AG09309 (cell line): ENCODE results near the gene BAIAP2.

Source experiments
- DNase-seq: peaks from one replicate; pipeline ENCODE4 v3.0.0-alpha.2; 2010; ENCODE audit warnings: low read depth
- H3K4me3 ChIP-seq: 2 replicates; pipeline ENCODE4 v1.5.1; 2011; ENCODE audit warnings: mild to moderate bottlenecking, low read depth, low read length, moderate library complexity; ENCODE audit not compliant: control insufficient read depth
- TF ChIP-seq, protein P1 (sequence below): IDR thresholded peaks from 2 replicates; pipeline ENCODE4 v1.5.1; 2011; ENCODE audit warnings: mild to moderate bottlenecking, low read depth, low read length, inconsistent platforms; ENCODE audit not compliant: insufficient read depth, control insufficient read depth; ENCODE audit errors: missing control alignments

BAIAP2 gene

GRCh38 chr17:81156866-81157805 lies 122.2 kb downstream of the BAIAP2 start:
- H3K4me3 ChIP-seq = no peak overlapping the region
- TF ChIP-seq, protein P1, sequence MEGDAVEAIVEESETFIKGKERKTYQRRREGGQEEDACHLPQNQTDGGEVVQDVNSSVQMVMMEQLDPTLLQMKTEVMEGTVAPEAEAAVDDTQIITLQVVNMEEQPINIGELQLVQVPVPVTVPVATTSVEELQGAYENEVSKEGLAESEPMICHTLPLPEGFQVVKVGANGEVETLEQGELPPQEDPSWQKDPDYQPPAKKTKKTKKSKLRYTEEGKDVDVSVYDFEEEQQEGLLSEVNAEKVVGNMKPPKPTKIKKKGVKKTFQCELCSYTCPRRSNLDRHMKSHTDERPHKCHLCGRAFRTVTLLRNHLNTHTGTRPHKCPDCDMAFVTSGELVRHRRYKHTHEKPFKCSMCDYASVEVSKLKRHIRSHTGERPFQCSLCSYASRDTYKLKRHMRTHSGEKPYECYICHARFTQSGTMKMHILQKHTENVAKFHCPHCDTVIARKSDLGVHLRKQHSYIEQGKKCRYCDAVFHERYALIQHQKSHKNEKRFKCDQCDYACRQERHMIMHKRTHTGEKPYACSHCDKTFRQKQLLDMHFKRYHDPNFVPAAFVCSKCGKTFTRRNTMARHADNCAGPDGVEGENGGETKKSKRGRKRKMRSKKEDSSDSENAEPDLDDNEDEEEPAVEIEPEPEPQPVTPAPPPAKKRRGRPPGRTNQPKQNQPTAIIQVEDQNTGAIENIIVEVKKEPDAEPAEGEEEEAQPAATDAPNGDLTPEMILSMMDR = no peak

GRCh38 chr17:81157848-81158687 lies 123.1 kb downstream of the BAIAP2 start:
- TF ChIP-seq, protein P1 = no peak
- no peak for DNase-seq
- no peak overlapping the region for H3K4me3 ChIP-seq

More at GRCh38 chr17:81156866-81157805, 122.2 kb downstream of the BAIAP2 start:
- no peak for DNase-seq

GRCh38 chr17:81158688-81159590 lies 124.0 kb downstream of the BAIAP2 start:
- H3K4me3 ChIP-seq = no peak overlapping the region

DNA sequence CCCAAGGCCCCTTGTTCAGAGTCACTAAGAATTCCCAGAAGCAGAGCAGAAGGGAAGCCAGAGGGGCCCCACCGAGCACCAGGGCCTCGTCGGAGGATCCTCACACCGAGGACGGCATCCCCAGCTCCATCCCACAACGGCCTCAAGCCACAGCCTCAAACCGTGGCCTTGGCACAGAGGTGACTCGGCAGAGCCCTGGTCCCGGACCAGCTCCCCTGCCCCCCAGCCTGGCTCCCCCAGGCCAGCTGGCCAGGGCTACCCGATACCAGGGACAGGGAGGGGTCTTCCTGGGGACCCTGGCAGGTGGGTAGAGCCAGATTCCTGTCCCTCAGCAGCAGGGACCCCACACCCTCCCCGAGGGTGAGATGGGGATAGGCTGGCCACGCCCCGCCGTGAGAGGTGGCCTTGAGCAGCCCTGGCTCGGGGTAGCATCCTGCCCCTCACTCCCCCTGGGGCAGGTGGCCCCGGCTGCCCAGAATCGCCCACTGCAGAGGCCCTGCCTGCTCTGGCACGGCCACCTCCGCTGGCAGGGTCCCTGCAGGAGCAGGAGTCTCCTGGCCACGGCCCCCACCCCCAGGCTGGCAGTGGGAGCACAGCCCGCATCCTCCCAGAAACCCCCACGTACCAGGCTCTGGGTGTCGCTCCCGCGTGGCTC lies 124.8 kb downstream of the BAIAP2 start:
- H3K4me3 ChIP-seq = no peak overlapping the region
- no peak for DNase-seq
- TF ChIP-seq, protein P1 = no peak

More at GRCh38 chr17:81158688-81159590, 124.0 kb downstream of the BAIAP2 start:
- DNase-seq = no peak
- TF ChIP-seq, protein P1 = no peak

GRCh38 chr17:81160306-81160705 lies 125.4 kb downstream of the BAIAP2 start:
- DNase-seq = no peak
- TF ChIP-seq, protein P1 = no peak
- no peak overlapping the region for H3K4me3 ChIP-seq
